GM12865 (cell line): ENCODE results near the gene SCARB1.

Source experiments
- DNase-seq: peaks from one replicate; pipeline ENCODE4 v3.0.0; 2010; ENCODE audit warnings: low read depth
- H3K4me3 ChIP-seq: 2 replicates; pipeline ENCODE4 v1.5.1; 2011; ENCODE audit warnings: mild to moderate bottlenecking, low read depth, low read length, control low read depth
- TF ChIP-seq, protein P1 (sequence below): IDR thresholded peaks from 2 replicates; pipeline ENCODE4 v1.5.1; 2011; ENCODE audit warnings: low read length, control low read depth, low read depth, inconsistent platforms; ENCODE audit not compliant: insufficient read depth; ENCODE audit errors: missing control alignments

Gene SCARB1

DNA sequence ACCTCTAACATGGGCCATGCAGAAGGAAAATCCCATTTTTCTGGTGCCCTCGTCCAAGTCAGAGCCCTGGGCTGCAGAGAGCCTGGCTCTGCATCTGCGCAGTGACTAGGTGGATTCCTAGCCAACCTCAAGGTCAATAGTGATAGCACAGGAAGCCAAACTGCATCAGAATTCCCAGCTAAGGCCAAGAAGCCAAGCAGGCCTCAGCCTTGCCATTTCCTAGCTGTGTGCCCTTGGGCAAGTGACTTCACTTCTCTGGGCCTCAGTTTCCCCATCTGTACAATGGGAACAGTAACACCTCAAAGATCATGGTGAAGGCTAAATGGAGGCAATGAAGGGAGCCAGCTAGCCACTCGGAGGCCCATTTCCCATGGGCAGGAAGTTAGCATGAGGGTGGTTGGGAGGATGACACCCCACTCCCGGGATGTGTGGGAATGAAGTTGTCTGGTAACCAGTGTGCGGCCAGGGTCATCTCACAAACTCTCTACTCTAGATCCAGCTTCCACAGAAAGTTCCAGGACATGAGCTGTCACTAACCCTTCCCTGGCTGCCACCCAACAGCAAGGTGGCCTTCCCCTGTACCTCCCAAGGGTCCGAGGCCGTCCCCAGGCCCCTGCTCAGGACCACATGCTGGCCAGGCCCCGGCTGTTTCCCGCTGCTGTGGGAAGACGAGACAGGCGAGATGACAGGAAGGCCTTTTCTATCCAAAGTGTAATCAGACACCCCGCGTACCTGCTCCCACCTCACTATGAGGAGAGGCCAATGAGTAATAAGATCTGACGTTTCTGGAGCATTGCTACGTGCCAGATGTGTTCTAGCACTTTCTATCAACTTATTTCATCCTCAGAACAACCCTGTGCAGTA is 125.7 kb downstream of the SCARB1 start:
- H3K4me3 ChIP-seq = no peak overlapping the region
- no peak for DNase-seq
- TF ChIP-seq, protein P1, sequence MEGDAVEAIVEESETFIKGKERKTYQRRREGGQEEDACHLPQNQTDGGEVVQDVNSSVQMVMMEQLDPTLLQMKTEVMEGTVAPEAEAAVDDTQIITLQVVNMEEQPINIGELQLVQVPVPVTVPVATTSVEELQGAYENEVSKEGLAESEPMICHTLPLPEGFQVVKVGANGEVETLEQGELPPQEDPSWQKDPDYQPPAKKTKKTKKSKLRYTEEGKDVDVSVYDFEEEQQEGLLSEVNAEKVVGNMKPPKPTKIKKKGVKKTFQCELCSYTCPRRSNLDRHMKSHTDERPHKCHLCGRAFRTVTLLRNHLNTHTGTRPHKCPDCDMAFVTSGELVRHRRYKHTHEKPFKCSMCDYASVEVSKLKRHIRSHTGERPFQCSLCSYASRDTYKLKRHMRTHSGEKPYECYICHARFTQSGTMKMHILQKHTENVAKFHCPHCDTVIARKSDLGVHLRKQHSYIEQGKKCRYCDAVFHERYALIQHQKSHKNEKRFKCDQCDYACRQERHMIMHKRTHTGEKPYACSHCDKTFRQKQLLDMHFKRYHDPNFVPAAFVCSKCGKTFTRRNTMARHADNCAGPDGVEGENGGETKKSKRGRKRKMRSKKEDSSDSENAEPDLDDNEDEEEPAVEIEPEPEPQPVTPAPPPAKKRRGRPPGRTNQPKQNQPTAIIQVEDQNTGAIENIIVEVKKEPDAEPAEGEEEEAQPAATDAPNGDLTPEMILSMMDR = no peak

DNA sequence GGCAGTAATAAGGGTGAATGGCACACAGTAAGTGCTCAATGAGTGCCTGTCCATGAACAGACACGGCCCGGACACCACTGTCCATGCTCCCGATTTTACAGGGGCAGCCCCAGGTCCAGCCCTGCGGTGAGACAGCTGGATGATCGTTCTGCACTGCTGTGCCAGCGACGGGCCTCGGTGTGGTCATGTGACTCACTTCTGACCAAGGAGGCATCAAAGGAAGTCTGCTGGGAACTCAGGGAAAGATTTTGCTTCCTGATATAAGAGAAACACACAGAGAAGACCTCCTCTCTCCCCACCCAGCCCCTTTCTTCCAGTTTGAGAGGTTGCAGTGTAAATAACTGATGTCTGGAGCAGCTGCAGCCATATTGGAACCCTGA is 126.6 kb downstream of the SCARB1 start:
- TF ChIP-seq, protein P1 = no peak
- no peak for DNase-seq
- H3K4me3 ChIP-seq = no peak overlapping the region

DNA sequence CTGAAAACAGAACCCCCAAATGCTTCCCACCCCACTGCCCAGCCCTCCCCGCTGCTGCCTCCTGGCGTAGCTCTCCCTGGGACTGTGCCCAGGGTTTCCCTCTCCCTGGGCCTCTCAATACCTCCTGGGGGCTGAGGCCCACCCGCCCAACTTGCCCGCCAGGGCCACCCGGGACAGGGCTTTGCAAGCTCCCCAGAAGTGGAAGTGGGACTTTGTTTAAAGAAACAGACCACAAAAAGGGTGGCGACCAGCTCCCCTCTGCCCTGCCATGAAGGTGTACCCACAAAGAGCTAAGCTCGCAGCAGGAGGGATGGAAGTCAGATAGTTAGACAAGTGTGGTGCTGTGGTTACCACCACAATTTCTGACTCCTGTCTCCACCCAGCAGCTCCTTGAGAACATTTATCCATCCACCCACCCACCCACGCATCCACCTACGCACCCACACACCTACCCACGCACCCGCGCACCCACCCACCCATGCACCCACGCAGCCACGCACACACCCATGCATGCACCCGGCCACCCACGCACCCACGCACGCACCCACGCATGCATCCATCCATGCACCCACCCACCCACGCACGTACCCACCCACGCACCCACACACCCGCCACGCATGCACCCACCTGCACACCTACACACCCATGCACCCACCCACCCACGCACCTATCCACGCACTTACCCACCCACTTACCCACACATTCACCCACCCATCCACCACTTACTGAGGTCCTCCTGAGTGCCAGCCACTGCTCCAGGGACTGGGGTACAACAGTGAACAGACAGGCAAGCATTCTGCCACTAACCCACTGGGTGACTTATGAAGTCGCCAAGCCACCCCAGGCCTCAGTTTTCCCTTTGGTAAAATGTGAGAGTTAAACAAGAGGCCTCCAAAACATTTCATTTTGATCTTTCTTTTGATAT is 127.3 kb downstream of the SCARB1 start:
- TF ChIP-seq, protein P1 = no peak
- no peak for DNase-seq
- H3K4me3 ChIP-seq = no peak overlapping the region

DNA sequence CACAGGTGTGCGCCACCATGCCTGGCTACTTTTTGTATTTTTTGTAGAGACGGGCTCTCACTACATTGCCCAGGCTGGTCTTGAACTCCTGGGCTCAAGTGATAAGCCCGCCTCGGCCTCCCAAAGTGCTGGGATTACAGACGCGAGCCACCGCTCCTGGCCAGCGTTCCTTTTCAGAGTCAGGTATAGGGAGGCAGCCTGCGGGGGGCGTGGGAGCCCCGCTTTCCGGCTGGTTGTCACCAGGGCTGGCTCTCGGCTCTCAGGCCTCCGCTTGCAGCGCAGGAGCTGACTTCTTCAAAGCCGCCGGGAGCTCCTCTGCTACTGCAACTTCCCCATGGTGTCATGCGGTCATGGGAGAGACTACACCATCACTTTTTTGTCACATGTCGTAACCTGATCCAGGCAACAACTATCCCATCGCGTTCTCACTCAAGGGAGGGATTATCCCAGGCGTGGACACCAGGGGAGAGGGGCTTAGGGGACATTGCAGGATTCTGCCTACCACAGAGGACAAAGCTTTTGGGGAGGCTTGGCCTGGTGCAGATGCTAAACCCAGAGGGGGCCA is 129.4 kb downstream of the SCARB1 start:
- no peak overlapping the region for H3K4me3 ChIP-seq
- no peak for DNase-seq
- TF ChIP-seq, protein P1 = no peak

DNA sequence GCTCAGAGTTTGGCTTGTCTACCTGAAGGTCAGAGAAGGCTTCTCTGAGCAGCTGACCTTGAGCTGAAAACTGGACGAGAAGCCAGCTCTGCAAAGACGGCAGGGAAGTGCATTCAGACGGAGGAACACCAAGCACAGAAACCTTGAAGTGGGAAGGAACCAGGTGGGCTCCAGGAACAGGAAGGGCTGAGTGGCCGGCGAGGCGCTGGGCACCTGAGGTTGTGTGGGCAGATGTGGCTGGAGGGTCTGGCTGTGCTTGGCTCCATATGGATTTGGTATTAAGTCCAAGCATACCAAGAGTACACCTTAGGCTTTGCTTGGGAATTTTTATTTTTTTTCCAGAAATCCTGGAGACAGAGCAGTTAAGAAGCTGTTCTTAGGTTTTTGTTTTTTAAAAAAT is 130.6 kb downstream of the SCARB1 start:
- H3K4me3 ChIP-seq = no peak overlapping the region
- no peak for DNase-seq
- TF ChIP-seq, protein P1 = no peak

DNA sequence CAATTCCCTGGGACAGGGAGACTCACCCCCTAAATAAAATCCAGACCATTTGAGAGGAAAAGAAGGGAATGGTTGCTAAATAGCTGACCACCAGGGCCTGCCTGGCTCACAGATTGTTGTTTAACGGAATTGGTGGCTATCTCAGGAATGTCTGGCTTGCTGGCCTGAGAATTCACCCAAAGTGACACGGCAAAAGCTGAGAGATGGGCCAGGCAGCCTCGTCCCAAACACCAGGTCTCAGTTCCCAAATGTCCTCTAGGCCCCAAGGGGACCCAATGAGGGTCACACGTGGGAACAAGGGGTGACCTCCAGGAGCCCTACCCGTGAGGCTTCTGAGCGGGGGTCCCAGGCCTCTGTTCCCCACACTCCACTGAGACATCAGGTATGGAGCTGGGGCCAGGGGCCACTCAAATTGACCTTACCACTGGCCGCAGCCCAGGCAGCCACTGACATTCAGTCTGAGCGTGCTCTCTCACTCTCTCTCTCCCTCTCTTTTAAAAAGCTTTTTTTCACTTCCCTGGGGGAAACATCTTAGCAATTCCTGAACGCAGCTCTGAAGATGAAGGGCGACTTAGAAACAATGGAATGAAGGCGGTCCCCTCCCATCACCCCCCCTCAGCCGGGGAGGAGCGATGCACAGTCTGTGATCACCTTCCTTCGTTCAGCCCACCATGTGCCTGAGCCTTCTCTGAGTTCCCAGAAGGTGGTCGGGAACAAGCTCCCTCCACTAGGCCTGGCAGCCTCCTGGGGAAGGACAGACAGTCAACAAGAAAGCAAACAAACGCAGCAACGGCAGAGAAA is 131.2 kb downstream of the SCARB1 start:
- TF ChIP-seq, protein P1 = no peak
- no peak overlapping the region for H3K4me3 ChIP-seq
- DNase-seq = no peak
